NCI-H146 (cell line): ENCODE results near the gene RHOB.
"Not testable (repeated sequence)": the region's sequence is repeated elsewhere in the genome, so short reads cannot be mapped to it uniquely, and the experiment has no call there.

ENCODE experiments used
- DNase-seq: peaks from one replicate; lab custom pipeline; 2025; lab: John Stamatoyannopoulos, UW

The RHOB gene

GRCh38 chr2:20453087-20453486 is 6.2 kb downstream of the RHOB start:
- no peak for DNase-seq

DNA sequence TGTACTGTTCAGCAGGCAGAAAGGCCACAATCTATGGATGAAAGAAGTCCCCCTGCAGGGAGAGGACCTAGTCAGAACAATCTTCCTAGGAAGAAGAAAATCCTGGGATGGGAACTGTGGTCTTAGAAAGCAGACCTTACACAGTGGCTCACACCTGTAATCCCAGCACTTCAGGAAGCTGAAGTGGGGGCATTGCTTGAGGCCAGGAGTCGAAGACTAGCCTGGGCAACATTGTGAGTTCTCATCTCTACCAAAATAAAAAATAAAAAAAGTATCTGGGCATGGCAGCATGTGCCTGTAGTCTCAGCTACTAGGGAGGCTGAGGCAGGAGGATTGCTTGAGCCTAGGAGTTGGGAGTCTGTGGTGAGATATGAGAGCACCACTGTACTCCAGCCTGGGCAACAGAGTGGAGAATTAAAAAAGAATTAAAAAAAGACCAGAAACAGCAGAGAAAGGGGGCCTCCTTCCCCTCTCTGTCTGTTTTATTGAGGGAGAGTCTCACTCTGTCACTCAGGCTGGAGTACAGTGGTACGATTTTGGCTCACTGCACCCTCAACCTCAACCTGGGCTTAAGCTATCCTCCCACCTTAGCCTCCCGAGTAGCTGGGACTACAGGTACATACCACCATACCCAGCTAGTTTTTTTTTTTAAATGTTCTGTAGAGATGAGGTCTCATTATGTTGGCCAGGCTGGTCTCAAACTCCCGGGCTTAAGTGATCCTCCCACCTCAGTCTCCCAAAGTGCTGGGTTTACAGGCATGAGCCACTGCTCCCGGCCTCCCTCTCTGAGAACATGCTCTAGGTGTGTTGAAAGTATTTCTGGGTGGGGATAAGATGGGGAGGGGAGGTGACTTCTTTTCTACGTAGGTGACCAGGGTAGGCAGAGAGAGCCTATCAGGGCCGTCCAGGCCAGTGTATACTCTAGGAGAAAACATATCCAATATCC is 7.4 kb downstream of the RHOB start:
- no peak for DNase-seq

GRCh38 chr2:20455076-20455587 is 8.3 kb downstream of the RHOB start:
- no peak for DNase-seq

DNA sequence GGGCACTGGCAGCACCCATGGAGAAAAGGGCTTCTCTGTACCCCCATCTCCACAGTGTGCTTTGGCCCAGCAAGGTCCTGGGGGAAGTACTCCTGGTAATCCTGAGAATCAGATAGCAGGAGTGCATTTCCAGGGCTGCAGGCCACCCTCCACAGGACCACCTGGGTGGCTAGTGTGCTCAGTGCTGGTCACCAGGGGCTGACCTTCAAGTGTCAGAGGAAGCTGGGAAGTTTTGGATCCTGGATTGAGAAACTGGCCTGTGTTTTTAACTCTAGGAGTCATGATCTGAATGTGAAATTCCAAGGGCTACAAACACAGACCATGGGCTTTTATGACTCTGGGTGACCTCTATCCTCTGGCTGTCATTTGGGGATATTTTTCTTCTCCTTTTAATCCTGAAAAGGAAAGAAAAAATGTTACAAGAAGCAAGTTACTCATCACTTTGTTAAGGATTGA is 9.3 kb downstream of the RHOB start:
- no peak for DNase-seq

GRCh38 chr2:20456636-20457426 is 10.0 kb downstream of the RHOB start:
- no peak for DNase-seq

DNA sequence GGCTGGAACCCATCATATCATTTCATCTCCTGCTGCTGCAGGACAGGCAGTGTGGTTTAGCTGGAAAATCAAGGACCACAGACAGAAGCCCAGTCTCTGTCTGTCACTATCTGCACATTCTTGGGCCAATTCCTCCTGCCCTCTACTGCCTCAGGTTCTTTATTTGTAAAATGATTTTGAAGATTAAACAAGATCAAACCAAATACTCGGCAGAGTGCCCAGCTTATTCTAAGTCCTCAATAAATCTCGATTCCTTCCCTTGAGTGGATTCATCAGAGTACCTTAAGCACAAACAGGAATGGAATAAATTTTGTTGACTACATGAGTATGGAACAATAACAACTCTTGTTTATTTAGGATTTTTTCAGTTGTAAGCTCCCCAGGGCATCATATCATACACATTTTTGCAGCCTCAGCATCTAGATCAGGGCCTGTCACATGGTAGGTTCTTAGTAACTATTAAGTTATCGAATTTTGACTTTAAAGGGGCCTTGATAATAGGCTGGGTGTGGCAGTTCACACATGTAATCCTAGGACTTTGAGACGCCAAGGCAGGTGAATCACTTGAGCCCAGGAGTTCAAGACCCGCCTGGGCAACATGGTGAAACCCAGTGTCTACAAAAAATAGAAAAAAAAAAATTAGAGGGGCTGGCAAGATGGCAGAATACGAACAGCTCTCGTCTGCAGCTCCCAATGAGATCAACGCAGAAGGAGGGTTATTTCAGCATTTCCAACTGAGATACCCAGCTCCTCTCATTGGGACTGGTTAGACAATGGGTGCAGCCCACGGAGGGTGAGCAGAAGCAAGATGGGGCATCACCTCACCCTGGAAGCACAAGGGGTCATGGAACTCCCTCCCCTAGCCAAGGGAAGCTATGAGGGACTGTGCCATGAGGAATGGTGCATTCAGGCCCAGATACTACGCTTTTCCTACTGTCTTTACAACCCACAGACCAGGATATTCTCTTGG is 11.1 kb downstream of the RHOB start:
- DNase-seq = no peak

GRCh38 chr2:20458737-20459484 is 12.0 kb downstream of the RHOB start:
- DNase-seq = not testable (repeated sequence)

- DNase-seq = no peak
These were observed 19.0 kb downstream of the RHOB start for GRCh38 chr2:20465716-20466394.

GRCh38 chr2:20467789-20468548 is 21.1 kb downstream of the RHOB start:
- DNase-seq = no peak

DNA sequence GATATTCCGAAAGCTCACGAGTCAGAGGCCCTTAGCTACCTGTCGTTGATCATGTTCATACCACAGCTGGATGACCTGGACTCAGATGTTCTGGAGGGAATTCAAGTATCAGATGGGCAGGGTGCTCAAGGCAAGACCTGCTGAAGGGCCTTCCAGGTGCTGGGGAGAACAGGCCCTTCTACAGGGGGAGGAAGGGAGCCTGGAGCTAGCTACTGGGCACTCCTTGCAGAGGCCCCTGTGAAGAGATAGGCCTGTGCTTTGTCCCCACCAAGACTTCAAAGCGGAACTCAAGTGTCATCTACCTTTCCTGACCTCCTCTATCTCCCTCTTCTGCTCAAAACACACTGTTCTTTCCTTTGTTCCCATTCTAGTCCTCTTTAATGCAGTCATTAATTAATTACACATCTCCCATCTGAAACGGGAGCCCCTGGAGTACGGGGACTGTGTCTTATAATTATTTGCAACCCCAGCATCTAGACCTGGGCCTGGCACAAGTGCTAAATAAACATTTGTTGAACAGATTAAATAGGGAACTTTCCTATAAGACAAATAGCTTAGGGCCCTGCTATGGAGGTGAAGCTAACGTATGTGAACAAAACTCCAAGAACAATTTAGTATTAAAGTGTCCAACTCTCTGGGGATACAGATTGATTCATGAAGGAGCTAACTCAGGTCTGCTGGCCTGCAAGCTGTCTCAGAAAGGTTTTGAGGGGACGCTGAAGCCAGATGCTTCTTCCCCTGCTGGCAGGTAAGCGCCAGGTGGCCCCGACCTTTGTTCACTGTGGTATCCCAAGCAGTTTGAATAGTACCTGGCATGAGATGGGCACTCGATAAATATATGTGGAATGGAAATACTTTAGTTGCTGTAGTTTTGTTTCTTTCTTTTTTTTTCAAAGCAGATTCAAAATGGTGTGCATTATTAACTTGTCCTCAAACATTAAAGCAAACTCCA is 22.0 kb downstream of the RHOB start:
- no peak for DNase-seq

GRCh38 chr2:20469595-20469994 is 22.7 kb downstream of the RHOB start:
- DNase-seq = no peak

- no peak for DNase-seq
These were observed 23.3 kb downstream of the RHOB start for GRCh38 chr2:20470211-20470610.

GRCh38 chr2:20471148-20471547 is 24.3 kb downstream of the RHOB start:
- DNase-seq = no peak

GRCh38 chr2:20471902-20472559 is 25.2 kb downstream of the RHOB start:
- DNase-seq = no peak

- no peak for DNase-seq
These were observed 25.7 kb downstream of the RHOB start for GRCh38 chr2:20472569-20472968.

GRCh38 chr2:20473128-20473527 is 26.3 kb downstream of the RHOB start:
- no peak for DNase-seq

- DNase-seq = no peak
These were observed 28.1 kb downstream of the RHOB start for GRCh38 chr2:20474757-20475566.
